Measurements from ENCODE around the gene EGFLAM.

GRCh38 chr5:38369692-38370091, 111.3 kb downstream of the EGFLAM start:
- TF ChIP-seq, protein P1, sequence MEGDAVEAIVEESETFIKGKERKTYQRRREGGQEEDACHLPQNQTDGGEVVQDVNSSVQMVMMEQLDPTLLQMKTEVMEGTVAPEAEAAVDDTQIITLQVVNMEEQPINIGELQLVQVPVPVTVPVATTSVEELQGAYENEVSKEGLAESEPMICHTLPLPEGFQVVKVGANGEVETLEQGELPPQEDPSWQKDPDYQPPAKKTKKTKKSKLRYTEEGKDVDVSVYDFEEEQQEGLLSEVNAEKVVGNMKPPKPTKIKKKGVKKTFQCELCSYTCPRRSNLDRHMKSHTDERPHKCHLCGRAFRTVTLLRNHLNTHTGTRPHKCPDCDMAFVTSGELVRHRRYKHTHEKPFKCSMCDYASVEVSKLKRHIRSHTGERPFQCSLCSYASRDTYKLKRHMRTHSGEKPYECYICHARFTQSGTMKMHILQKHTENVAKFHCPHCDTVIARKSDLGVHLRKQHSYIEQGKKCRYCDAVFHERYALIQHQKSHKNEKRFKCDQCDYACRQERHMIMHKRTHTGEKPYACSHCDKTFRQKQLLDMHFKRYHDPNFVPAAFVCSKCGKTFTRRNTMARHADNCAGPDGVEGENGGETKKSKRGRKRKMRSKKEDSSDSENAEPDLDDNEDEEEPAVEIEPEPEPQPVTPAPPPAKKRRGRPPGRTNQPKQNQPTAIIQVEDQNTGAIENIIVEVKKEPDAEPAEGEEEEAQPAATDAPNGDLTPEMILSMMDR (IDR thresholded peaks at IDR 0.05; ENCODE audit: poor library complexity, severe bottlenecking) = no peak
- TF ChIP-seq EP300 (conservative IDR thresholded peaks at IDR 0.05; ENCODE audit: poor library complexity, severe bottlenecking) = no peak

Data from neural cell (in vitro differentiated cells).